Body of pancreas (tissue), 4 donors: Measurements from ENCODE around the gene SLX9.

ENCODE experiments used
- POLR2A ChIP-seq, 3 donors: fragments of 450-650 bp; IDR thresholded peaks; one replicate each; pipeline ENCODE4 v1.6.1; 2016; ENCODE audit warnings: antibody characterized with exemption in 3 of 3, mild to moderate bottlenecking in 2 of 3
- TF ChIP-seq, protein P1 (sequence below), 7 experiments: fragments of 450-650 bp in 4 of 7; fragments of 200-600 bp in 3 of 7; sonication (generic) in 3 of 7; IDR thresholded peaks; one replicate each; pipeline ENCODE4 v1.5.1; 2016 to 2019; ENCODE audit warnings: antibody characterized with exemption in 7 of 7

DNA sequence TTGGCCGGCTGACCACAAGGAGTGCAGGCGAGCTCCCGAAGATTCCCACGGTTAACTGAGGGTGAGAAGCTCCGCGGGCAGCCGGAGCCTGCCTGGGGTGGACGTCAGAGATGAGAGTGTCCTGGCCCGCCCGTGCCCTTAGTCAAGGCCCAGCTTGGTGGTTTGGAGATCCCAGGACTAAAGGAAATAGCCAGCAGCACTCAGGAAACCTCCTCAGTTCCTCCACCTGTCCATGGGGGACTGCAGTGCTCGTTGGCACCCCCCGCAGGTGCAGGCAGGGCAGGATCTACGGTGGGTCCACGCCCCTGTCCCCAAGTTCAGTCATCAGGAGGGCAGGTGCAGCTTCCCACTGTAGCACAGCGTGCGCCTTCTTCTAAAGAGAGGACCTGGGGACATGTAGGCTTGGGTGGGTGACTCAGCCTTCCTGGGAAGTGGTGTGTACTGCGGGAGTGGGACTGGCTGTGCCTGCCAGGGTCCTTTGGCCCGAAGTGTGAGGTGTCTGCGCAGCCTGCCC, 32.5 kb downstream of the SLX9 start:
- no peak for TF ChIP-seq POLR2A (IDR thresholded peaks at IDR 0.05)
- TF ChIP-seq, protein P1, sequence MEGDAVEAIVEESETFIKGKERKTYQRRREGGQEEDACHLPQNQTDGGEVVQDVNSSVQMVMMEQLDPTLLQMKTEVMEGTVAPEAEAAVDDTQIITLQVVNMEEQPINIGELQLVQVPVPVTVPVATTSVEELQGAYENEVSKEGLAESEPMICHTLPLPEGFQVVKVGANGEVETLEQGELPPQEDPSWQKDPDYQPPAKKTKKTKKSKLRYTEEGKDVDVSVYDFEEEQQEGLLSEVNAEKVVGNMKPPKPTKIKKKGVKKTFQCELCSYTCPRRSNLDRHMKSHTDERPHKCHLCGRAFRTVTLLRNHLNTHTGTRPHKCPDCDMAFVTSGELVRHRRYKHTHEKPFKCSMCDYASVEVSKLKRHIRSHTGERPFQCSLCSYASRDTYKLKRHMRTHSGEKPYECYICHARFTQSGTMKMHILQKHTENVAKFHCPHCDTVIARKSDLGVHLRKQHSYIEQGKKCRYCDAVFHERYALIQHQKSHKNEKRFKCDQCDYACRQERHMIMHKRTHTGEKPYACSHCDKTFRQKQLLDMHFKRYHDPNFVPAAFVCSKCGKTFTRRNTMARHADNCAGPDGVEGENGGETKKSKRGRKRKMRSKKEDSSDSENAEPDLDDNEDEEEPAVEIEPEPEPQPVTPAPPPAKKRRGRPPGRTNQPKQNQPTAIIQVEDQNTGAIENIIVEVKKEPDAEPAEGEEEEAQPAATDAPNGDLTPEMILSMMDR (IDR thresholded peaks at IDR 0.05): no peak
